Measurements from ENCODE around the gene SRCAP.

DNA sequence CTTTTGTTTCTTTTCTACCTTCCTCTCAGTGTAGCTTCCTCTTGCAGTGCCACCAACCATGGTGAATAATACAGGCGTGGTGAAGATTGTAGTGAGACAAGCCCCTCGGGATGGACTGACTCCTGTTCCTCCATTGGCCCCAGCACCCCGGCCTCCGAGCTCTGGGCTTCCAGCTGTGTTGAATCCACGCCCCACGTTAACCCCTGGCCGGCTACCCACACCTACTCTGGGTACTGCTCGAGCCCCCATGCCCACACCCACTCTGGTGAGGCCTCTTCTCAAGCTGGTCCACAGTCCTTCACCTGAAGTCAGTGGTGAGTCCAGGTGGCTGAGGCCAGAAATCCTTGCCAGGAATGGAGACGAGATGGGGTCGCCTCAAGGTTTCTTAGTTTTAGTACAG is 23.9 kb downstream of the SRCAP start:
- TF ChIP-seq, protein P1, sequence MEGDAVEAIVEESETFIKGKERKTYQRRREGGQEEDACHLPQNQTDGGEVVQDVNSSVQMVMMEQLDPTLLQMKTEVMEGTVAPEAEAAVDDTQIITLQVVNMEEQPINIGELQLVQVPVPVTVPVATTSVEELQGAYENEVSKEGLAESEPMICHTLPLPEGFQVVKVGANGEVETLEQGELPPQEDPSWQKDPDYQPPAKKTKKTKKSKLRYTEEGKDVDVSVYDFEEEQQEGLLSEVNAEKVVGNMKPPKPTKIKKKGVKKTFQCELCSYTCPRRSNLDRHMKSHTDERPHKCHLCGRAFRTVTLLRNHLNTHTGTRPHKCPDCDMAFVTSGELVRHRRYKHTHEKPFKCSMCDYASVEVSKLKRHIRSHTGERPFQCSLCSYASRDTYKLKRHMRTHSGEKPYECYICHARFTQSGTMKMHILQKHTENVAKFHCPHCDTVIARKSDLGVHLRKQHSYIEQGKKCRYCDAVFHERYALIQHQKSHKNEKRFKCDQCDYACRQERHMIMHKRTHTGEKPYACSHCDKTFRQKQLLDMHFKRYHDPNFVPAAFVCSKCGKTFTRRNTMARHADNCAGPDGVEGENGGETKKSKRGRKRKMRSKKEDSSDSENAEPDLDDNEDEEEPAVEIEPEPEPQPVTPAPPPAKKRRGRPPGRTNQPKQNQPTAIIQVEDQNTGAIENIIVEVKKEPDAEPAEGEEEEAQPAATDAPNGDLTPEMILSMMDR (conservative IDR thresholded peaks at IDR 0.05; ENCODE audit: low read length) = no peak
- no peak for TF ChIP-seq EZH2phosphoT487 (IDR thresholded peaks at IDR 0.05; ENCODE audit: borderline replicate concordance)

Data from Loucy (cell line).